Activated CD4-positive, alpha-beta T cell treated with anti-CD3 and anti-CD28 coated beads, Interleukin-2, amount 10 ng/mL, durations not matched to agents 24 days and 14 days (primary cell): ENCODE measurements around the gene IGSF11. TPM values are rescaled to one million over a fixed set of nuclear protein-coding genes. Genes with fewer than 3 reads are reported as not detected.
"Not testable (repeated sequence)": the region's sequence is repeated elsewhere in the genome, so short reads cannot be mapped to it uniquely, and the experiment has no call there.

ENCODE experiments used
- DNase-seq: peaks from one replicate; pipeline ENCODE4 v3.0.0; 2022
- H3K27ac Mint-ChIP-seq: one replicate; pipeline ENCODE4 v1.8.0; 2022; ENCODE audit warnings: mild to moderate bottlenecking, mixed read lengths
- H3K27me3 Mint-ChIP-seq: one replicate; pipeline ENCODE4 v1.8.0; 2022; ENCODE audit warnings: mixed read lengths
- H3K36me3 Mint-ChIP-seq: one replicate; pipeline ENCODE4 v1.8.0; 2022; ENCODE audit warnings: low read depth, mild to moderate bottlenecking, mixed read lengths
- H3K4me1 Mint-ChIP-seq: one replicate; pipeline ENCODE4 v1.8.0; 2021; ENCODE audit warnings: mixed read lengths
- H3K4me3 Mint-ChIP-seq: one replicate; pipeline ENCODE4 v1.8.0; 2022; ENCODE audit warnings: mild to moderate bottlenecking, moderate library complexity, mixed read lengths
- H3K9me3 Mint-ChIP-seq: one replicate; pipeline ENCODE4 v1.8.0; 2021; ENCODE audit warnings: mixed read lengths
- intact Hi-C: fragments of 100-400 bp; cut with micrococcal nuclease; formaldehyde crosslinking; loops from one replicate; pipeline ENCODE4 v1.15.1; 2023
- total RNA-seq: library from RNA; stranded (reverse); gene quantifications from 2 replicates; pipeline ENCODE4 v1.2.3, GENCODE V29; 2022

IGSF11 gene
- total RNA-seq, 1 donor from 2014 or later, result not detected

GRCh38 chr3:118980832-118981231 lies 53.8 kb downstream of the IGSF11 start:
- H3K36me3 Mint-ChIP-seq, result no peaks in the 10 kb centered on the region
- intact Hi-C loops, result loop anchor here (5.0 kb wide), 1 partner anchor 51 kb away; the partner anchor contains the start of gene IGSF11
- no peak overlapping the region for H3K27ac Mint-ChIP-seq
- H3K4me1 Mint-ChIP-seq, result peaks cover 12% of the 10 kb centered on the region
- H3K27me3 Mint-ChIP-seq, result peaks cover 11% of the 10 kb centered on the region
- H3K4me3 Mint-ChIP-seq, result no peak overlapping the region
- DNase-seq, result peak; percentile 51
- peaks cover 4% of the 10 kb centered on the region for H3K9me3 Mint-ChIP-seq

DNA sequence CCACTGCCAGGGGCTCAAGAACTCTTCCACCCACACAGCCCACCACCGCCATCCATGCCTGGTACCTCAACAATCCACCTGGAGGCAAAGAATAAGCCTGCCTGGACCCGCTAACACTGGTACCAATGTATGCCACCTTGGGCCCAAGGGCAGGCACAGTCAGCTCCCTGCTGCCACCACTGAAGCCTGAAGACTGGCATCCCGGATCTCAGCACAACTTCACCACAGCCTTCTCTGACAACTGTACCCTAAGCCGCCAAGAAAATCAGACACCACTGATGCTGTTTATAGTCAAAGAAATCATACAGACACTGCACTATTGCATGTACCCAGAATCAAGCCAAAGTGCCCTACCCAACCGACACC lies 56.3 kb downstream of the IGSF11 start:
- no peak for DNase-seq
- peaks cover 8% of the 10 kb centered on the region for H3K27me3 Mint-ChIP-seq
- no peak overlapping the region for H3K4me3 Mint-ChIP-seq
- H3K9me3 Mint-ChIP-seq, result peaks cover 4% of the 10 kb centered on the region
- H3K36me3 Mint-ChIP-seq, result no peaks in the 10 kb centered on the region
- no peak overlapping the region for H3K27ac Mint-ChIP-seq
- H3K4me1 Mint-ChIP-seq, result peaks cover 6% of the 10 kb centered on the region
- intact Hi-C loops, result no loop called here

- Mint-ChIP-seq H3K27me3 (peaks cover 8% of the 10 kb centered on the region), H3K9me3 (peaks cover 4% of the 10 kb centered on the region), H3K4me3 (no peak overlapping the region), H3K27ac (no peak overlapping the region), H3K36me3 (no peaks in the 10 kb centered on the region), H3K4me1 (peaks cover 6% of the 10 kb centered on the region)
- peak; percentile 41 for DNase-seq
- intact Hi-C loops, result no loop called here
These were observed 56.8 kb downstream of the IGSF11 start for GRCh38 chr3:118977671-118978392.

DNA sequence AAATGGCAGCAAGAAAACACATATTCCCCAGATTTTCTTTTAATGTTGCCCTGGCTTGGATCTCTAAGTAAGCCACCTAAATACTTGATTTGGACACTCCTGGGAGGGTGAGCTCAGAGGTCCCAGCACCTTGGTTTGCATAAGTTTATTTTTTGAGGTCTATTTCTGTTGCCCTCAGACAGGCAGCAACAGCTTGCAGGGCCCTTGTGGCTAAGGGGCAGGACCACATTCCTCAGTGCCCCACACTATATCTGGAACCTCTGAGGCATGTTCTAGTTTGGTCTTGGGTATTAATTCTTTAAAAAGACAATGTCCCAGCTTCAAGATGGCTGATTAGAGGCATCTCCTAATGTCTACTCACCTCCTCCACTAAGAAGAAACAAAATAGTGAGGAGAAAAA lies 57.5 kb downstream of the IGSF11 start:
- Mint-ChIP-seq H3K9me3 (peaks cover 4% of the 10 kb centered on the region), H3K4me1 (peaks cover 6% of the 10 kb centered on the region), H3K27ac (no peak overlapping the region), H3K36me3 (no peaks in the 10 kb centered on the region), H3K27me3 (peaks cover 7% of the 10 kb centered on the region), H3K4me3 (no peak overlapping the region)
- peak; percentile 44 for DNase-seq
- intact Hi-C loops, result no loop called here

- DNase-seq, result peak; percentile 25
- H3K4me3 Mint-ChIP-seq, H3K27ac Mint-ChIP-seq, H3K27me3 Mint-ChIP-seq, H3K9me3 Mint-ChIP-seq, intact Hi-C loops, H3K4me1 Mint-ChIP-seq, H3K36me3 Mint-ChIP-seq: not testable (repeated sequence)
These were observed 59.2 kb downstream of the IGSF11 start for GRCh38 chr3:118975476-118975875.

DNA sequence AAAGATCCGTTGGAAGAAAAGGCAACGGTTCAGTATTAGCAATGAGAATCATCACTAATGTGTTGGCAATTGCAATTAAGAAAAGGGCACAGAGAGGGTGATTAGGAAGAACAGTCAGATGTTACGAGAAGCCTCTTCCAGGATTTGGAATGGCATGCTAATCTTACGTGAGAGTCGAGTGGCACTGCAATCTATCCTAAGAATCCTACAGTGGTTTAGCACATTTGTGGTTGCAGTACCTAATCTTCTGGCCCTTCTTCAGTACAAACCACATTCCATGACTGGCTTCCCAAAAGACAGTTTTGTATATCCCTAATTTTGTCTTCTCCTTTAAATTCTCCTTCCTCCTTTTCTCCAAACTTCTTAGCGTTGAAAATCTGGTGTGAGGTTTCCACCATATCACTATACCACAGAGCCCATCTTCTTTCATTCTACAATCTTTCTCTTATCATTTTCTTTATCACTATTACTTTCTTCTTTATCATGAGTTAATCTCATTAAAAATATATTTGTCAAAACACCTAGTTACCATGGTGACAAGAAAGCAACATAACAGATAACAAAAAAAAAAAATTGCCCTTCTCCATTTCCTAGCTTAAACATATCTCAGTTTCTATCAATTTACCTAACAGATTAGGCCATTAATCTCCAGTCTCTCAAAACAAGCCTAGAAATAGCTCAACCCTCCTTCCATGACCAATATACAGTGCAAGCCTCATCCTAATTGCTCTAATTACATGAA lies 60.1 kb downstream of the IGSF11 start:
- H3K27me3 Mint-ChIP-seq, result peaks cover 10% of the 10 kb centered on the region
- peaks cover 4% of the 10 kb centered on the region for H3K9me3 Mint-ChIP-seq
- intact Hi-C loops, result no loop called here
- DNase-seq, result peak; percentile 24
- H3K4me3 Mint-ChIP-seq, result no peak overlapping the region
- H3K27ac Mint-ChIP-seq, result no peak overlapping the region
- no peaks in the 10 kb centered on the region for H3K4me1 Mint-ChIP-seq
- no peaks in the 10 kb centered on the region for H3K36me3 Mint-ChIP-seq

GRCh38 chr3:118973050-118973449 lies 61.6 kb downstream of the IGSF11 start:
- H3K27me3 Mint-ChIP-seq, result peaks cover 10% of the 10 kb centered on the region
- peak; percentile 23 for DNase-seq
- no peaks in the 10 kb centered on the region for H3K4me1 Mint-ChIP-seq
- no peaks in the 10 kb centered on the region for H3K36me3 Mint-ChIP-seq
- H3K27ac Mint-ChIP-seq, result no peak overlapping the region
- peaks cover 4% of the 10 kb centered on the region for H3K9me3 Mint-ChIP-seq
- no peak overlapping the region for H3K4me3 Mint-ChIP-seq
- intact Hi-C loops, result no loop called here

- Mint-ChIP-seq H3K36me3 (no peaks in the 10 kb centered on the region), H3K4me3 (no peak overlapping the region)
- intact Hi-C loops, result no loop called here
These were observed 63.8 kb downstream of the IGSF11 start for GRCh38 chr3:118970819-118971218.

GRCh38 chr3:118968640-118969039 lies 66.0 kb downstream of the IGSF11 start:
- Mint-ChIP-seq H3K4me3 (no peak overlapping the region), H3K36me3 (no peaks in the 10 kb centered on the region), H3K27ac (no peak overlapping the region), H3K27me3 (peaks cover 21% of the 10 kb centered on the region), H3K9me3 (no peaks in the 10 kb centered on the region), H3K4me1 (no peaks in the 10 kb centered on the region)
- no peak for DNase-seq
- intact Hi-C loops, result no loop called here

More at GRCh38 chr3:118970819-118971218, 63.8 kb downstream of the IGSF11 start:
- Mint-ChIP-seq H3K27ac (no peak overlapping the region), H3K4me1 (no peaks in the 10 kb centered on the region), H3K9me3 (no peaks in the 10 kb centered on the region), H3K27me3 (peaks cover 15% of the 10 kb centered on the region)
- DNase-seq, result peak; percentile 8

GRCh38 chr3:118968111-118968510 lies 66.5 kb downstream of the IGSF11 start:
- H3K4me1 Mint-ChIP-seq, result no peaks in the 10 kb centered on the region
- no peaks in the 10 kb centered on the region for H3K9me3 Mint-ChIP-seq
- H3K4me3 Mint-ChIP-seq, result no peak overlapping the region
- peak; percentile 22 for DNase-seq
- H3K27me3 Mint-ChIP-seq, result peaks cover 23% of the 10 kb centered on the region
- intact Hi-C loops, result no loop called here
- H3K27ac Mint-ChIP-seq, result no peak overlapping the region
- no peaks in the 10 kb centered on the region for H3K36me3 Mint-ChIP-seq

DNA sequence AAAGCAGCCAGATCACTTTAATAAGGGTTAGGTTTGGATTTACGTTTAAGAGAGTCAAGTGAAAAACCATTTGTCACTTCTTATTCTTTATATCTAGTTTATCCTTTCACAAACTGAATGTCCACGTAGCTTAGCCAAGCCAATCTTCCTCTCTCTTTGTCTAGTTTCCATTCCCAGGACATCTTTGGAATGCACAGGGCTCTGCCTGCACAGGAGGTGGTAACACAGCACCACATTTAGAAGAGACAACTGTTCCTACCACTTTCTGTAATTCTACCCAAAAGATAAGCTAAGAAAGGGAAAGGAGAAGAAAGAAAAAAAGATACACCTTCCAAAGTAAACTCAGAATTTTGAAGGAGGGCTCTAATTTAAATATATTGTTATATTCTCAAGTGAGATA lies 67.9 kb downstream of the IGSF11 start:
- no peak overlapping the region for H3K4me3 Mint-ChIP-seq
- intact Hi-C loops, result no loop called here
- no peaks in the 10 kb centered on the region for H3K4me1 Mint-ChIP-seq
- H3K36me3 Mint-ChIP-seq, result no peaks in the 10 kb centered on the region
- DNase-seq, result peak; percentile 25
- H3K27ac Mint-ChIP-seq, result no peak overlapping the region
- H3K27me3 Mint-ChIP-seq, result peaks cover 28% of the 10 kb centered on the region
- no peaks in the 10 kb centered on the region for H3K9me3 Mint-ChIP-seq

- Mint-ChIP-seq H3K27me3 (peaks cover 25% of the 10 kb centered on the region), H3K36me3 (no peaks in the 10 kb centered on the region), H3K4me1 (no peaks in the 10 kb centered on the region), H3K4me3 (no peak overlapping the region), H3K9me3 (no peaks in the 10 kb centered on the region), H3K27ac (no peak overlapping the region)
- DNase-seq, result peak; percentile 15
- intact Hi-C loops, result no loop called here
These were observed 70.9 kb downstream of the IGSF11 start for GRCh38 chr3:118963711-118964110.

DNA sequence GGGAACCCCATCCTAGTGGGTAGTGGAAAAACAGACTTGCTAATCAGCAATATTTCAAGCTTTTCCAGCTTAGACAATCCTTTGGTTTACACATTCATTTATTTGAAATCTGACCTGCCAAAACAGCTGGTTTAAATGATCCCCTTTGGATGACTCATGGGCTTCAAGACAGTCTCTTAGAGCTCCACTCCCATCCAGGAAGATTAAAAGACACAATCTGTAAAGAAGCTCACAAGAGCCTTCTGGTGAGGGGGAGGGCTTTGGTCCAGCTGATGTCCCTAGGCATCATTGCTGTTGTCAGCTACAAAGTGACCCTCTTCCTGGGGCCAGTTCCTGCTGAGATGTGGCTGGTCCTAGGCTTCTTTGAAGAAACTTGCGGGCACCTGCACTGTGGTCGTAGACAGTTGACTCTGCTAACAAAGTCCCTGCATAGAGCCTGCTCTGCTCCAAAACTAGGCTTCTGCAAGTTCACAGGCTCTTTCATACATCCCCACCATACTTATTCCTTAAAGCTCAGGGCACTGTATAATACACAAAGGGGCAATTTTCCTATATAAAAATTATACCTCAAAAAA lies 73.7 kb downstream of the IGSF11 start:
- H3K27me3 Mint-ChIP-seq, result peaks cover 15% of the 10 kb centered on the region
- H3K36me3 Mint-ChIP-seq, result no peaks in the 10 kb centered on the region
- DNase-seq, result no peak
- no peaks in the 10 kb centered on the region for H3K9me3 Mint-ChIP-seq
- H3K4me3 Mint-ChIP-seq, result no peak overlapping the region
- H3K4me1 Mint-ChIP-seq, result peaks cover 10% of the 10 kb centered on the region
- H3K27ac Mint-ChIP-seq, result no peak overlapping the region
- intact Hi-C loops, result no loop called here

DNA sequence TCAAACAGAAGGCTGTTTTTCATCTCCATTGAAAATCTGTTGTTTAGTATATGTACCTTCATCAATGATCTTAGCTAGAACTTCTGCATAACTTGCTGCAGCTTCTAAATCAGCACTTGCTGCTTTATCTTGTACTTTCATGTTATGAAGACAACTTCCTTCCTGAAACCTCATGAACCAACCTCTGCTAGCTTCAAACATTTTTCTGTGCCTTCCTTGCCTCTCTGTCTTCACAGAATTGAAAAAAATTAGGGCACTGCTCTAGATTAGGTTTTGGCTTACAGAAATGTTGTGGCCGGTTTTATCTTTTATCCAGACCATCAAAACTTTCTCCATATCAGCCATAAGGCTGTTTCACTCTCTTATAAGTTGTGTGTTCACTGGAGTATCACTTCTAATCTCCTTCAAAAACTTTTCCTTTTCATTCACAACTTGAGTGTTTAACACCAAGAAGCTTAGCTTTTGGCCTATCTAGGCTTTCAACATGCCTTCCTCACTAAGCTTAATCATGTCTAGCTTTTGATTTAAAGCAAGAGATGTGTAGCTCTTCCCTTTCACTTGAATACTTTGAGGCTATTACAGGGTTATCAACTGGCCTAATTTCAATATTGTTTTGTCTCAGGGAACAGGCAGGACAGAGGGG lies 78.6 kb downstream of the IGSF11 start:
- peak; percentile 69 for DNase-seq
- peak overlapping the region; percentile 7 for H3K4me3 Mint-ChIP-seq
- H3K36me3 Mint-ChIP-seq, result peaks cover 4% of the 10 kb centered on the region
- H3K4me1 Mint-ChIP-seq, result peaks cover 17% of the 10 kb centered on the region
- H3K27me3 Mint-ChIP-seq, result peaks cover 2% of the 10 kb centered on the region
- H3K27ac Mint-ChIP-seq, result peak overlapping the region; percentile 30
- intact Hi-C loops, result no loop called here
- H3K9me3 Mint-ChIP-seq, result no peaks in the 10 kb centered on the region
